Measurements from ENCODE around the gene TRPV4. TPM values are rescaled to one million over a fixed set of nuclear protein-coding genes. Genes with fewer than 3 reads are reported as not detected.

The TRPV4 gene
- total RNA-seq, 3 donors from 2014 or later (not counting 1 experiment from before 2014, with no cell fraction given): not detected

DNA sequence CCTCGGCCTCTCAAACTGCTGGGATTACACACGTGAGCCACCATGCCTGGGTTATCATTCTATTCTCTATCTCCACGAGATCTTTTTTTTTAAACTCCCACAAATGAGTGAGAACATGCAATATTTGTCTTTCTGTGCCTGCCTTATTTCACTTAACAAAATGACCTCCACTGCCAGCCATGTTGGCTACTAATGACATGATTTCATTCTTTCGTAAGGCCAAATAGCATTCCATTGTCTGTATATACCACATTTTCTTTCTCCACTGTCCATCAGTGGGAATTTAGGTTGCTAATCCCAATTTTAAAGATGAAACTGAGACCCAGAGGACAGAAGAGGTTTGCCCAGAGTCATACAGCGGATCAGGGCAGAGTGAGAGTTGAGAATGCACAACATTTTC, 10.9 kb upstream of the TRPV4 start:
- H3K4me1 Mint-ChIP-seq: peaks cover 7 to 12% of the 10 kb centered on the region in 2 donors
- 89% methylated on average over 5 of the region's 5 CpGs for WGBS (ENCODE audit: insufficient coverage)
- H3K36me3 Mint-ChIP-seq: no peaks in the 10 kb centered on the region
- DNase-seq (no peak), ATAC-seq (no peak)
- H3K4me3 ChIP-seq (ENCODE audit: low read length): no peak overlapping the region
- H3K27ac ChIP-seq (ENCODE audit: low read length): no peak overlapping the region
- TF ChIP-seq, protein P1, sequence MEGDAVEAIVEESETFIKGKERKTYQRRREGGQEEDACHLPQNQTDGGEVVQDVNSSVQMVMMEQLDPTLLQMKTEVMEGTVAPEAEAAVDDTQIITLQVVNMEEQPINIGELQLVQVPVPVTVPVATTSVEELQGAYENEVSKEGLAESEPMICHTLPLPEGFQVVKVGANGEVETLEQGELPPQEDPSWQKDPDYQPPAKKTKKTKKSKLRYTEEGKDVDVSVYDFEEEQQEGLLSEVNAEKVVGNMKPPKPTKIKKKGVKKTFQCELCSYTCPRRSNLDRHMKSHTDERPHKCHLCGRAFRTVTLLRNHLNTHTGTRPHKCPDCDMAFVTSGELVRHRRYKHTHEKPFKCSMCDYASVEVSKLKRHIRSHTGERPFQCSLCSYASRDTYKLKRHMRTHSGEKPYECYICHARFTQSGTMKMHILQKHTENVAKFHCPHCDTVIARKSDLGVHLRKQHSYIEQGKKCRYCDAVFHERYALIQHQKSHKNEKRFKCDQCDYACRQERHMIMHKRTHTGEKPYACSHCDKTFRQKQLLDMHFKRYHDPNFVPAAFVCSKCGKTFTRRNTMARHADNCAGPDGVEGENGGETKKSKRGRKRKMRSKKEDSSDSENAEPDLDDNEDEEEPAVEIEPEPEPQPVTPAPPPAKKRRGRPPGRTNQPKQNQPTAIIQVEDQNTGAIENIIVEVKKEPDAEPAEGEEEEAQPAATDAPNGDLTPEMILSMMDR (IDR thresholded peaks at IDR 0.05): no peak
- no peaks in the 10 kb centered on the region for H3K27me3 Mint-ChIP-seq (ENCODE audit: low read depth in 2 of 2)
- H3K9me3 Mint-ChIP-seq: no peaks in the 10 kb centered on the region
- no peak overlapping the region for H3K27ac Mint-ChIP-seq
- no peaks in the 10 kb centered on the region for H3K9me3 ChIP-seq (ENCODE audit: control insufficient read depth, insufficient read depth, low read length)
- H3K36me3 ChIP-seq (ENCODE audit: control insufficient read depth, insufficient read depth, low read length): no peaks in the 10 kb centered on the region
- intact Hi-C loops (cut with micrococcal nuclease): loop anchor here (2.0 kb wide), 1 partner anchor 39 kb away; no protein-coding TSS in a partner anchor
- peaks cover 12% of the 10 kb centered on the region for H3K4me1 ChIP-seq (ENCODE audit: control insufficient read depth, insufficient read depth, low read length)
- H3K27me3 ChIP-seq (ENCODE audit: control insufficient read depth, insufficient read depth, low read length): no peaks in the 10 kb centered on the region
- no peak overlapping the region for H3K4me3 Mint-ChIP-seq

DNA sequence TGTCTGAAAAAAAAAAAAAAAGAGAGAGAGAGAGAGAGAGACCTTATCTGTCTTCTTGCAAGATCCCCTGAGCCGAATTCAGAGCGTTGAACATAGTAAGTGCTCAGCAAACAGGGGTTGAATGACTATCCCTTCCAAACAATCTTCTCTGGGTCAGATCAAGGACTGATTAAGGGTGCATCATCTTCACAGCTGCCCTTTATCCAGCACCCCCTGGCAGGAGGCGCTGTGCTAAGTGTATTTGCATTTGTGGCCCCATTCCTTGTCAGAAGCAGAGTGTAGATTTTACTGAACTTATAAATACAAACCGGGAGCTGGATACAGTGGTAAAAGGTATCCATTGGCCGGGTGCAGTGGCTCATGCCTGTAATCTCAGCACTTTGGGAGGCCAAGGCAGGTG, 8.8 kb upstream of the TRPV4 start:
- Mint-ChIP-seq H3K4me3 (no peak overlapping the region), H3K36me3 (no peaks in the 10 kb centered on the region), H3K27ac (no peak overlapping the region), H3K4me1 (peaks cover 7 to 12% of the 10 kb centered on the region in 2 donors), H3K27me3 (ENCODE audit: low read depth in 2 of 2) (no peaks in the 10 kb centered on the region), H3K9me3 (no peaks in the 10 kb centered on the region)
- Histone ChIP-seq H3K27ac (ENCODE audit: low read length) (no peak overlapping the region), H3K4me3 (ENCODE audit: low read length) (no peak overlapping the region), H3K36me3 (ENCODE audit: control insufficient read depth, insufficient read depth, low read length) (no peaks in the 10 kb centered on the region), H3K9me3 (ENCODE audit: control insufficient read depth, insufficient read depth, low read length) (no peaks in the 10 kb centered on the region), H3K27me3 (ENCODE audit: control insufficient read depth, insufficient read depth, low read length) (no peaks in the 10 kb centered on the region), H3K4me1 (ENCODE audit: control insufficient read depth, insufficient read depth, low read length) (peaks cover 12% of the 10 kb centered on the region)
- TF ChIP-seq, protein P1 (IDR thresholded peaks at IDR 0.05): no peak
- DNase-seq (no peak), ATAC-seq (no peak)
- WGBS (ENCODE audit: insufficient coverage): 95% methylated on average over 5 of the region's 5 CpGs
- intact Hi-C loops (cut with micrococcal nuclease): no loop called here

GRCh38 chr12:109841356-109841755, 8.2 kb upstream of the TRPV4 start:
- TF ChIP-seq, protein P1 (IDR thresholded peaks at IDR 0.05): no peak
- WGBS (ENCODE audit: insufficient coverage): 81% methylated on average over 9 of the region's 9 CpGs
- DNase-seq: no peak
- Histone ChIP-seq H3K4me3 (ENCODE audit: low read length) (no peak overlapping the region), H3K36me3 (ENCODE audit: control insufficient read depth, insufficient read depth, low read length) (no peaks in the 10 kb centered on the region), H3K9me3 (ENCODE audit: control insufficient read depth, insufficient read depth, low read length) (no peaks in the 10 kb centered on the region), H3K27me3 (ENCODE audit: control insufficient read depth, insufficient read depth, low read length) (no peaks in the 10 kb centered on the region), H3K27ac (ENCODE audit: low read length) (no peak overlapping the region), H3K4me1 (ENCODE audit: control insufficient read depth, insufficient read depth, low read length) (peaks cover 12% of the 10 kb centered on the region)
- intact Hi-C loops (cut with micrococcal nuclease): no loop called here
- no peak overlapping the region for H3K27ac Mint-ChIP-seq
- H3K36me3 Mint-ChIP-seq: no peaks in the 10 kb centered on the region
- no peaks in the 10 kb centered on the region for H3K9me3 Mint-ChIP-seq
- no peaks in the 10 kb centered on the region for H3K27me3 Mint-ChIP-seq (ENCODE audit: low read depth in 2 of 2)
- no peak overlapping the region for H3K4me3 Mint-ChIP-seq
- ATAC-seq: no peak
- peaks cover 7 to 12% of the 10 kb centered on the region in 2 donors for H3K4me1 Mint-ChIP-seq
